Loucy (cell line): Measurements from ENCODE around the gene RALGDS.

Experiments used
- H2AFZ ChIP-seq: fragments of 200-600 bp; sonication (generic); 2 replicates; pipeline ENCODE4 v1.6.0; 2016; ENCODE audit warnings: antibody characterized with exemption, mild to moderate bottlenecking, low read length, moderate library complexity
- H3F3A ChIP-seq: fragments of 200-600 bp; 2 replicates; pipeline ENCODE4 v1.6.0; 2016; ENCODE audit warnings: antibody characterized with exemption, low read depth, mild to moderate bottlenecking
- H3K27me3 ChIP-seq: fragments of 200-600 bp; sonication (generic); 2 replicates; pipeline ENCODE4 v1.6.1; 2014; ENCODE audit warnings: low read length, mild to moderate bottlenecking; ENCODE audit not compliant: insufficient read depth, poor library complexity, severe bottlenecking
- H3K36me3 ChIP-seq: fragments of 200-600 bp; sonication (generic); 2 replicates; pipeline ENCODE4 v1.6.1; 2016; ENCODE audit warnings: low read length; ENCODE audit not compliant: insufficient read depth
- H3K4me1 ChIP-seq: fragments of 200-600 bp; sonication (generic); 2 replicates; pipeline ENCODE4 v1.5.1; 2014; ENCODE audit warnings: low read length, mild to moderate bottlenecking; ENCODE audit not compliant: insufficient read depth, poor library complexity, severe bottlenecking
- H3K4me2 ChIP-seq: fragments of 200-600 bp; sonication (generic); 2 replicates; pipeline ENCODE4 v1.6.0; 2014; ENCODE audit warnings: antibody characterized with exemption, low read length, low read depth, mild to moderate bottlenecking; ENCODE audit not compliant: poor library complexity, severe bottlenecking
- H3K4me3 ChIP-seq: fragments of 200-600 bp; sonication (generic); 2 replicates; pipeline ENCODE4 v1.5.1; 2014; ENCODE audit warnings: low read length, mild to moderate bottlenecking, mixed read lengths; ENCODE audit not compliant: poor library complexity, severe bottlenecking
- H3K79me2 ChIP-seq: fragments of 200-600 bp; sonication (generic); 2 replicates; pipeline ENCODE4 v1.6.1; 2014; ENCODE audit warnings: low read length; ENCODE audit not compliant: insufficient read depth
- H3K9ac ChIP-seq: fragments of 200-600 bp; sonication (generic); 2 replicates; pipeline ENCODE4 v1.6.0; 2014; ENCODE audit warnings: mild to moderate bottlenecking, low read depth, low read length, moderate library complexity; ENCODE audit not compliant: poor library complexity, severe bottlenecking
- H3K9me2 ChIP-seq: fragments of 200-600 bp; sonication (generic); replicated peaks from 2 replicates; pipeline ENCODE4 v1.6.1; 2016; ENCODE audit warnings: low read depth, low read length, mixed read lengths
- H3K9me3 ChIP-seq: fragments of 200-600 bp; sonication (generic); 2 replicates; pipeline ENCODE4 v1.6.1; 2014; ENCODE audit warnings: mild to moderate bottlenecking, antibody characterized with exemption, low read length, low read depth; ENCODE audit not compliant: insufficient read depth
- H4K20me1 ChIP-seq: fragments of 200-600 bp; sonication (generic); 2 replicates; pipeline ENCODE4 v1.6.0; 2014; ENCODE audit warnings: antibody characterized with exemption, low read length, mild to moderate bottlenecking; ENCODE audit not compliant: insufficient read depth, poor library complexity, severe bottlenecking
- CTCF ChIP-seq: fragments of 200-600 bp; sonication (generic); conservative IDR thresholded peaks from 2 replicates; pipeline ENCODE4 v1.5.1; 2014; ENCODE audit warnings: mild to moderate bottlenecking, antibody characterized with exemption, low read length
- EZH2phosphoT487 ChIP-seq: fragments of 200-600 bp; IDR thresholded peaks from 2 replicates; pipeline ENCODE4 v1.6.1; 2018; ENCODE audit warnings: antibody characterized with exemption, mild to moderate bottlenecking, moderate library complexity, borderline replicate concordance

RALGDS gene

GRCh38 chr9:133126697-133127339 is 5.8 kb upstream of the RALGDS start:
- H3K9ac ChIP-seq = no peak overlapping the region
- peaks cover 47% of the 10 kb centered on the region for H4K20me1 ChIP-seq
- peaks cover 6% of the 10 kb centered on the region for H3K4me1 ChIP-seq

DNA sequence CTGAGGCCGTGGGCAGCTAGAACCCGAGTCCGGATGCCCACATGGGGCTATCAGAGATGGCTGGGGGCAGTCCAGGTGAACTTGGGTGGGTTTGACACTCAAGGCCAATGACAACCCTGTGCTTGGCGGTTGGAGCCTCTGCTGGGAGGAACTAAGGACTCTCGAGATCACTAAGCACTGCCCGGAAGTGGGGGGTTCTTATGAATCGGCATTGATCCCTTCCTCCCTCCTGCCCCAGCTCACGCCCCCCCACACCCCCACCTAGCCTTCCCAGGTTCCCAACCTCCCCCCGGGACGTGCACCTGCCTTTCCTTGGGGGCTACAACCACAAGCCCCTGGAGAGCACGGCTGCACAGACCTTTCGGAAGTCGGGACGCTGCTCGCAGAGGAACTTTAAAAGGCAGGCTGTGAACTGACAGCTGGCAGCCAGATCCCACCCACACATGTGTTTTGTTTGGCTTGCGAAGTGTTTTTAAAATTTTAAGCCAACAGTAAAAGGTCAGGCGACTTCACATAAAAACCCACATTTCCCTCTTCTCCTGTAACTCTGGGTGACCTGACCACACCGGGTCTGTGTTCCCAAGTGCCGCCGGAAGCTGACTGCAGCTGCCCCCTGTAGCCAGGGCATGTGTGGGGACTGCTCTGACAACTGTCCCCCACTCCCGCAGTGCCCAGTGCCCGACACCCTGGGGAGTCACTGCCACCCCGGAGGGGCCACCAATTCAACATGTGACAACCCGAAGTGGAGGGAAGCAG is 5.1 kb upstream of the RALGDS start:
- H2AFZ ChIP-seq = no peak overlapping the region
- H3K27me3 ChIP-seq = no peaks in the 10 kb centered on the region
- no peaks in the 10 kb centered on the region for H3K9me2 ChIP-seq
- H3K79me2 ChIP-seq = peaks cover 73% of the 10 kb centered on the region
- H3K9me3 ChIP-seq = no peaks in the 10 kb centered on the region
- no peak overlapping the region for H3K4me2 ChIP-seq
- H3K9ac ChIP-seq = no peak overlapping the region
- no peak for TF ChIP-seq EZH2phosphoT487
- TF ChIP-seq CTCF = no peak
- peaks cover 20% of the 10 kb centered on the region; the same call in 1 of the 2 replicates for H3K36me3 ChIP-seq
- H3F3A ChIP-seq = peaks cover 5% of the 10 kb centered on the region; the same call in 1 of the 2 replicates
- no peak overlapping the region for H3K4me3 ChIP-seq
- peaks cover 47% of the 10 kb centered on the region for H4K20me1 ChIP-seq
- peaks cover 6% of the 10 kb centered on the region for H3K4me1 ChIP-seq

More at GRCh38 chr9:133126697-133127339, 5.8 kb upstream of the RALGDS start:
- no peaks in the 10 kb centered on the region; the same call in 1 of the 2 replicates for H3F3A ChIP-seq
- H3K79me2 ChIP-seq = peaks cover 80% of the 10 kb centered on the region
- no peak overlapping the region for H3K4me3 ChIP-seq
- H3K9me2 ChIP-seq = no peaks in the 10 kb centered on the region
- H3K9me3 ChIP-seq = no peaks in the 10 kb centered on the region
- TF ChIP-seq CTCF = no peak
- TF ChIP-seq EZH2phosphoT487 = no peak
- H3K27me3 ChIP-seq = no peaks in the 10 kb centered on the region
- H2AFZ ChIP-seq = no peak overlapping the region
- H3K36me3 ChIP-seq = peaks cover 20% of the 10 kb centered on the region; the same call in 1 of the 2 replicates
- H3K4me2 ChIP-seq = no peak overlapping the region

DNA sequence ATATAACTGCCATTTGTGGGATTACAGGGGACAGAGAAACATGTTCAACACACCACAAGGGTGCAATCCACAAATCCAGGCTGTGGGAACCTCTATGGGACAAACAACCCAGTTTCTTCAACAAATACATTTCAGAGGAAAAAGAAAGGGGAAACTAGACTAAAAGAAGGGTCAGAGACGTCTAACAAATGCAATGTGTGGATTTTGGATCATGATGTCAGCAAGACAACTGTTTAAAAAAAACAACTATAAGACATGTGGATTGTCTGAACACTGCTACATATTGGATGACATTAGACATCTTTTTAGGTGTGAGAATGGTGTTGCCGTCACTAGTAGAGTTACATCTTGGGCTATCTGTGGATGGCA is 3.9 kb upstream of the RALGDS start:
- no peak overlapping the region for H2AFZ ChIP-seq
- no peaks in the 10 kb centered on the region for H3K9me3 ChIP-seq
- TF ChIP-seq CTCF = no peak
- TF ChIP-seq EZH2phosphoT487 = no peak
- H3K4me2 ChIP-seq = no peak overlapping the region
- peaks cover 5% of the 10 kb centered on the region; the same call in 1 of the 2 replicates for H3F3A ChIP-seq
- peaks cover 20% of the 10 kb centered on the region; the same call in 1 of the 2 replicates for H3K36me3 ChIP-seq
- H3K27me3 ChIP-seq = no peaks in the 10 kb centered on the region
- H4K20me1 ChIP-seq = peaks cover 49% of the 10 kb centered on the region
- H3K4me3 ChIP-seq = no peak overlapping the region
- no peak overlapping the region for H3K9ac ChIP-seq
- H3K79me2 ChIP-seq = peaks cover 71% of the 10 kb centered on the region
- H3K9me2 ChIP-seq = no peaks in the 10 kb centered on the region
- H3K4me1 ChIP-seq = peaks cover 7% of the 10 kb centered on the region
